HUES64 (cell line): ENCODE data around the gene DCN.

ENCODE experiments used
- H3K27ac ChIP-seq: 2 replicates; pipeline ENCODE4 v1.7.0; 2013; ENCODE audit warnings: low read depth, low read length, inconsistent platforms
- H3K27me3 ChIP-seq: 2 replicates; pipeline ENCODE4 v1.6.1; 2013; ENCODE audit warnings: mild to moderate bottlenecking, low read length; ENCODE audit not compliant: insufficient read depth
- H3K36me3 ChIP-seq: 2 replicates; pipeline ENCODE4 v1.6.1; 2013; ENCODE audit warnings: mild to moderate bottlenecking, low read length; ENCODE audit not compliant: insufficient read depth
- H3K4me1 ChIP-seq: 2 replicates; pipeline ENCODE4 v1.6.1; 2013; ENCODE audit warnings: mild to moderate bottlenecking, low read length, moderate library complexity; ENCODE audit not compliant: insufficient read depth
- H3K4me3 ChIP-seq: 2 replicates; pipeline ENCODE4 v1.5.1; 2013; ENCODE audit warnings: mild to moderate bottlenecking, low read length, moderate library complexity
- H3K9ac ChIP-seq: 2 replicates; pipeline ENCODE4 v1.6.1; 2013; ENCODE audit warnings: mild to moderate bottlenecking, low read depth, low read length
- H3K9me3 ChIP-seq: 2 replicates; pipeline ENCODE4 v1.6.1; 2013; ENCODE audit warnings: low read depth, low read length; ENCODE audit not compliant: insufficient read depth
- WGBS: fragments of 150-250, 120-280 bp; methylation state at CpG from one replicate; pipeline ENCODE4 v1.1.7; 2013; ENCODE audit warnings: missing lambda C conversion rate; 5-methylcytosine and 5-hydroxymethylcytosine counted together

The DCN gene

DNA sequence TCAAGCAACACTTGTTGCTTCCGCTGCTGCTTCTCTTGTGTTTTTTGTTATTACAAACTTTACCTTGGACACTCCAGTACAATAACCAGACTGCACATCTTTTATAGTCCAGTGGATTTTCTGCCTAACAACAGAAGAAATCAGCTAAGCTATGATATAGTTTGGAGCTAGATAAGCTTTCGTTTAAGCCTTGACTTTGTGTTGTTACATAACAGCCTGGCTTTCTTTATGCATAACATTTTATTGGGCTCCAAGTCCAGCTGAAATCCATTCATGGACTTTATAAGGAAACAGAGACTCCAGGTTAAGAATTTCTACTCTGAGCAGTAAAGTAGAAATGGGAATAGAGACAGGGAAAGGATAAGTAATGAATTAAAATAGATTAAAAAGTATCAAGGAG lies 3.5 kb upstream of the DCN start:
- no peaks in the 10 kb centered on the region; the same call in 1 of the 2 replicates for H3K4me1 ChIP-seq
- WGBS = 94% methylated on average over 2 of the region's 2 CpGs
- no peaks in the 10 kb centered on the region for H3K9me3 ChIP-seq
- H3K4me3 ChIP-seq = no peak overlapping the region
- H3K27me3 ChIP-seq = no peaks in the 10 kb centered on the region
- H3K27ac ChIP-seq = no peak overlapping the region
- H3K9ac ChIP-seq = no peak overlapping the region
- H3K36me3 ChIP-seq = no peaks in the 10 kb centered on the region

GRCh38 chr12:91185421-91185820 lies 2.8 kb upstream of the DCN start:
- H3K27ac ChIP-seq = no peak overlapping the region
- H3K4me3 ChIP-seq = no peak overlapping the region
- H3K9me3 ChIP-seq = no peaks in the 10 kb centered on the region
- no peaks in the 10 kb centered on the region for H3K27me3 ChIP-seq
- H3K9ac ChIP-seq = no peak overlapping the region
- 88% methylated on average over 1 of the region's 1 CpG for WGBS
- H3K36me3 ChIP-seq = no peaks in the 10 kb centered on the region
- no peaks in the 10 kb centered on the region; the same call in 1 of the 2 replicates for H3K4me1 ChIP-seq

DNA sequence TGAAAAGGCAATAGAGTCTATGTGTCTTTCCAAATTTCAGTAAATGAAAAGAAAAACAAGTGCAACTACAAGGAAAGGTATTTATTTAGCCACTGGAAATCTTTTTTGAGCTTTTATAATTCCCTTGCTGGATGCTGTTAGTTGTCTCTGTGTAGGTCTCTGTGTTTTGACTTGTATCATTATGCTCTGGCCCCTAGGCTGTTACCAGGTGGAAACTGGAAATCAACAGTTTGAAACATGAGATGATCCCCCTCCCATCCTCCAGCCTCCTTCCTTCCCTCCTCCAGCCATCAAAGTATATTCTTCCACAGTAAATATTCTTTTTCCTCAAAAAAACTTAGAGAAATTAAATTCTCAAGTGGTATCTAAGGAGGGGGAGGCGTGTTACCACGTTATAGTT lies 934 bp upstream of the DCN start:
- Histone ChIP-seq H3K4me1 (no peaks in the 10 kb centered on the region; the same call in 1 of the 2 replicates), H3K9me3 (no peaks in the 10 kb centered on the region), H3K27me3 (no peaks in the 10 kb centered on the region), H3K36me3 (no peaks in the 10 kb centered on the region), H3K4me3 (no peak overlapping the region), H3K9ac (no peak overlapping the region), H3K27ac (no peak overlapping the region)
- WGBS = 100% methylated on average over 1 of the region's 2 CpGs

DNA sequence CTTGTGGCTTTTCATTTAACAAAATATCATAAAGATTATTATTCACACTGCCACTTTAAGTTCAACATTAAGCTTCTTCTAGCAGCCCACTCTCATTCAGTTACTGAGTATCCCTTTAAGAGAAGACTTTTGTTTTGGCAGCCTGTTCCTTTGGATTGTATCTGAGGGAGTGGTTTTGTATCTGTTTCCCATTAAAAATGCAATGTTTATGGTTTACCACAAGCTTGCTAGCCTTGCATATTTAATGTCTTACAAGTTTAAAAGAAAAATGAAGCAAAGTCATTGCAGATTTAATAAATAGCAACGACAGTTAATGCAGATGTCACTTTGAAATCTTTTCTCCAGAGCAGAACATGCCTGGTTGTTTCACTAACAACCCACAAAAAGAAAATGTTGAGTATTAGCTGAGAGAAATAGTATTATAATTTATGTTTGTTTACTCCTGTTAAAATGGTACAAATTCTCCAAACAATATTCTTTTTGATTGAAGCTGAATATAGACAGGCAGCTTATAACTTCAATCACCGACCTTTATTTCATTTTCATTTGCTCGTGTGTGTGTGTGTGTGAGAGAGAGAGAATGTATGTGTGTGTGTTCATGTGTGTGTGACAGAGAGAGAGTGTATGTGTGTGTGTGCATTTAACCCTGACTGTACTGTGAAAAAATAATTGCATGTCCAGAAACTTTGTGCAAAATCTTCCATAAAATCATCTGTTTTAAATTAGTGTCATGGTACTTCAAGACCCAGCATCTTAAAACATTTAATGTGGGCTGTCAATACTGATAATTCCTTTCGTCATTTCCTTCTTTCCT lies 1.8 kb downstream of the DCN start:
- no peak overlapping the region for H3K27ac ChIP-seq
- no peaks in the 10 kb centered on the region for H3K9me3 ChIP-seq
- H3K4me1 ChIP-seq = no peaks in the 10 kb centered on the region; the same call in 1 of the 2 replicates
- H3K4me3 ChIP-seq = no peak overlapping the region; the same call in 1 of the 2 replicates
- no peaks in the 10 kb centered on the region for H3K27me3 ChIP-seq
- no peak overlapping the region for H3K9ac ChIP-seq
- H3K36me3 ChIP-seq = no peaks in the 10 kb centered on the region
- 90% methylated on average over 4 of the region's 4 CpGs for WGBS

DNA sequence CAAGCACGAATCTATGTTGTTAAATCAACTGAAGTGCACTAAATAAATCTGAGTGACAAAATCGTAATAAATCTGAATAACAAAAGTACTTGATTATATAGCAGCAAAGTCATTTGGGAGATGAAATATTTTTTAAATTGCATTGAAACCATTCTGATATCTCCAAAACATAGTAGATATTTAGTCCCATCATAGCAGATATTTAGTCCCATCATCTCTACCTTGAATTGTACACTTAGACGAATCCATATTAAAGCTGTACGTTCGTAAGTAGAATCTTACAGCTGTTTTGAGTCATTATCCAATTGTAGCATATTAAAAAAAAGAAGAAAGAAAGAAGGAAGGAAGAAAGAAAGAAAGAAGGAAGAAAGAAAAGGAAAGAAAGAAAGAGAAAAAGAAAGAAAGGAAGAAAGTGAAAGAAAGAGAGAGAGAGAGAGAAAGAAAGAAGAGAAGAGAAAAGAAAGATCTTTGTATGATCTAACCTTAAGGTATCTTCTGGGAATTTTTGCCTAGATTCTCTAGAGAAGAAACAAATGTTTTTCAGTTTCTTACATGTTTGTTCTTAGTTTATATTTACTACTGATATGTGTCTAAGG lies 2.6 kb downstream of the DCN start:
- Histone ChIP-seq H3K9me3 (no peaks in the 10 kb centered on the region), H3K27me3 (no peaks in the 10 kb centered on the region), H3K4me1 (no peaks in the 10 kb centered on the region; the same call in 1 of the 2 replicates), H3K4me3 (no peak overlapping the region), H3K27ac (no peak overlapping the region), H3K9ac (no peak overlapping the region), H3K36me3 (no peaks in the 10 kb centered on the region)
- WGBS = 98% methylated on average over 3 of the region's 5 CpGs

DNA sequence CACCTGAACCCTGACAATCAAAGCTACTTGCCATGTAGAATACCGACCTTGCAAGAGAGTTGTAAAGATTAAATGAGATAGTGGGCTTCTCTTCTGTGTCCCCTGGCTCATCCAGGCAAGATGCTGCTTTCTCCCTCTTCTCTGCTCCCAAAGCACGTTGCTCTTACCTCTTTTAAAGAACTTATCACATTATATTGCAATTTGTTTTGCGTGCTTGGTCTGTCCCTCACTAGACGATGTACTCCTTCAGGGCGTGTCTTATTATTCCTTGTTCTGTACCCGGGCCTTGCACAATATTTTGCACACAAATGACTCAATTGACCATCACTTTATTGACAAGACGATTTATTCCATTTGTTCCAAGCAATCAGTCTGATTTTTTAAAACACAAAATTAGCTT lies 3.3 kb downstream of the DCN start:
- no peak overlapping the region for H3K9ac ChIP-seq
- no peaks in the 10 kb centered on the region for H3K27me3 ChIP-seq
- H3K36me3 ChIP-seq = no peaks in the 10 kb centered on the region
- H3K9me3 ChIP-seq = no peaks in the 10 kb centered on the region
- no peaks in the 10 kb centered on the region; the same call in 1 of the 2 replicates for H3K4me1 ChIP-seq
- H3K27ac ChIP-seq = no peak overlapping the region
- 89% methylated on average over 7 of the region's 7 CpGs for WGBS
- H3K4me3 ChIP-seq = no peak overlapping the region

DNA sequence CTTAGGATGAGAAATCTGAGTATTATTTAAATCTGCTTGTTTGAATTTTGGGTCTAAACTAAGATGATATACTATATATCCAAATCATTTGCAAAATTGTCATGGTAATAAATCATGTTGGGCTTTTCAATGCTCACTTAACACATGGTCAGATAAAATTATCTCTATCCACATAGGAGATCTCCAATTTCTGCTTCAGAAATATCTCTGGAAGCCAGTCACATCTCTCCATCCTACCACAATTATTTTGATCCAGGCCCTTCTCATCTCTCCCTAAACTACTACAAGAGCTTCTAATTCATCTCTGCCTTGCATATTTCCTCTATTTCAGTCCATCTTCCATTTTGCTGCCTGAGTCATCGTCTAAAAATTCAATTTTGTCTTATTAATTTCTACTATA lies 3.8 kb downstream of the DCN start:
- H3K9ac ChIP-seq = no peak overlapping the region
- no peaks in the 10 kb centered on the region for H3K9me3 ChIP-seq
- 100% methylated on average over 1 of the region's 1 CpG for WGBS
- no peaks in the 10 kb centered on the region for H3K27me3 ChIP-seq
- no peaks in the 10 kb centered on the region; the same call in 1 of the 2 replicates for H3K4me1 ChIP-seq
- H3K36me3 ChIP-seq = no peaks in the 10 kb centered on the region
- no peak overlapping the region for H3K4me3 ChIP-seq
- no peak overlapping the region for H3K27ac ChIP-seq

- H3K4me3 ChIP-seq = no peak overlapping the region
- no peaks in the 10 kb centered on the region for H3K4me1 ChIP-seq
- H3K9ac ChIP-seq = no peak overlapping the region
- no peaks in the 10 kb centered on the region for H3K36me3 ChIP-seq
- no peak overlapping the region for H3K27ac ChIP-seq
- 91% methylated on average over 6 of the region's 7 CpGs for WGBS
- no peaks in the 10 kb centered on the region for H3K9me3 ChIP-seq
- no peaks in the 10 kb centered on the region for H3K27me3 ChIP-seq
These were observed 4.5 kb downstream of the DCN start for GRCh38 chr12:91178139-91178561.

GRCh38 chr12:91177381-91177780 lies 5.2 kb downstream of the DCN start:
- H3K27me3 ChIP-seq = no peaks in the 10 kb centered on the region
- no peak overlapping the region for H3K27ac ChIP-seq
- no peak overlapping the region for H3K9ac ChIP-seq
- H3K4me1 ChIP-seq = no peaks in the 10 kb centered on the region
- H3K9me3 ChIP-seq = no peaks in the 10 kb centered on the region
- WGBS = no CpG with 5 or more reads among the region's 1 CpG
- H3K4me3 ChIP-seq = no peak overlapping the region
- no peaks in the 10 kb centered on the region for H3K36me3 ChIP-seq

GRCh38 chr12:91176915-91177314 lies 5.7 kb downstream of the DCN start:
- H3K4me3 ChIP-seq = no peak overlapping the region
- H3K9ac ChIP-seq = no peak overlapping the region
- no peak overlapping the region for H3K27ac ChIP-seq
- H3K4me1 ChIP-seq = no peaks in the 10 kb centered on the region
- H3K27me3 ChIP-seq = no peaks in the 10 kb centered on the region
- 88% methylated on average over 1 of the region's 3 CpGs for WGBS
- no peaks in the 10 kb centered on the region for H3K36me3 ChIP-seq
- no peaks in the 10 kb centered on the region for H3K9me3 ChIP-seq

DNA sequence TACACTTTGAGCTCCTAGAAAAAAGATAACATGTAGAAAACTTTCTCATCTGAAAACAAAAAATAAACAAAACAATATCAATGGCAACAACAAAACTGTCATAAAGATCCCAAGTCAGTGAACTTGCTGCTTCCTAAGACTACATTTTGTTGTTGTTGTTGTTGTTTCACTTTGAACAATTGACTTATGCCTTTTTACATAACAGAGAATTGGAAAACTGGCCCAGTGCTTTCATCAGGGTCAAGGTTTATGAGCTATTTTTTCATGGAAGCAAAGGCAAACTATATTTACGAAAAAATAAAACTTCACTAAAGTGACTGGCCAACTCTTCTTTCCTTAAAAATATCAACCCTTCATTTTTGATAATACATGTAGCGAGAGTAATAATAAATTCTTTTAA lies 6.3 kb downstream of the DCN start:
- Histone ChIP-seq H3K27ac (no peak overlapping the region), H3K4me3 (no peak overlapping the region), H3K4me1 (no peaks in the 10 kb centered on the region), H3K9ac (no peak overlapping the region), H3K27me3 (no peaks in the 10 kb centered on the region), H3K36me3 (no peaks in the 10 kb centered on the region), H3K9me3 (no peaks in the 10 kb centered on the region)
- 100% methylated on average over 2 of the region's 2 CpGs for WGBS
